Activated B cell treated with CpG ODN at 0.5 μM for 24 hours (primary cell): ENCODE results near the gene SLC39A13. TPM values are rescaled to one million over a fixed set of nuclear protein-coding genes. Genes with fewer than 3 reads are reported as not detected.

Experiments used
- ATAC-seq: fragments of 200-7000 bp; cut with Tn5 transposase; one replicate; pipeline ENCODE4 v1.10.0; 2021; ENCODE audit warnings: low read depth, mild to moderate bottlenecking, moderate library complexity
- CTCF ChIA-PET: fragments of 350-600 bp; sonication (Branson Sonifier 250); formaldehyde crosslinking; loops from one replicate; lab custom pipeline; 2021; ENCODE audit warnings: antibody characterized with exemption; lab: Charles Lee
- POLR2A ChIA-PET: fragments of 350-600 bp; sonication (Branson Sonifier 250); formaldehyde crosslinking; loops from one replicate; lab custom pipeline; 2021; ENCODE audit warnings: antibody characterized with exemption; lab: Charles Lee
- DNase-seq: peaks from one replicate; pipeline ENCODE4 v3.0.0; 2022
- H3K27ac Mint-ChIP-seq: one replicate; pipeline ENCODE4 v1.8.0; 2020; ENCODE audit warnings: mixed read lengths
- H3K27me3 Mint-ChIP-seq: one replicate; pipeline ENCODE4 v1.8.0; 2021; ENCODE audit warnings: mixed read lengths
- H3K36me3 Mint-ChIP-seq: one replicate; pipeline ENCODE4 v1.8.0; 2021; ENCODE audit warnings: low read depth, mixed read lengths
- H3K4me1 Mint-ChIP-seq: one replicate; pipeline ENCODE4 v1.8.0; 2021; ENCODE audit warnings: mixed read lengths
- H3K4me3 Mint-ChIP-seq: one replicate; pipeline ENCODE4 v1.8.0; 2020; ENCODE audit warnings: mild to moderate bottlenecking, mixed read lengths
- H3K9me3 Mint-ChIP-seq: one replicate; pipeline ENCODE4 v1.8.0; 2020; ENCODE audit warnings: mixed read lengths
- CTCF ChIP-seq: fragments of 200-600 bp; IDR thresholded peaks from one replicate; pipeline ENCODE4 v1.8.0; 2022; ENCODE audit warnings: antibody characterized with exemption, mild to moderate bottlenecking
- intact Hi-C: fragments of 100-400 bp; cut with micrococcal nuclease; formaldehyde crosslinking; loops from one replicate; pipeline ENCODE4 v1.15.1; 2024
- total RNA-seq: library from RNA; stranded (reverse); gene quantifications from 2 replicates; pipeline ENCODE4 v1.2.3, GENCODE V29; 2022

The SLC39A13 gene
- total RNA-seq, 1 donor from 2014 or later = 27.5 TPM

GRCh38 chr11:47418454-47419259 lies 10.3 kb downstream of the SLC39A13 start:
- POLR2A ChIA-PET = interaction anchor here (1.0 kb wide), 1 partner anchor 25 kb away, joined by 4 read pairs; no protein-coding TSS in a partner anchor
- no peak for ATAC-seq
- no peak overlapping the region for H3K4me3 Mint-ChIP-seq
- no peaks in the 10 kb centered on the region for H3K4me1 Mint-ChIP-seq
- CTCF ChIA-PET = no interaction called here
- H3K9me3 Mint-ChIP-seq = no peaks in the 10 kb centered on the region
- no peak for TF ChIP-seq CTCF
- H3K36me3 Mint-ChIP-seq = peaks cover 81% of the 10 kb centered on the region
- intact Hi-C loops = no loop called here
- no peak overlapping the region for H3K27ac Mint-ChIP-seq
- H3K27me3 Mint-ChIP-seq = no peaks in the 10 kb centered on the region
- DNase-seq = no peak

- no peaks in the 10 kb centered on the region for H3K27me3 Mint-ChIP-seq
- no peaks in the 10 kb centered on the region for H3K9me3 Mint-ChIP-seq
- peak overlapping the region; percentile 99 for H3K27ac Mint-ChIP-seq
- H3K4me1 Mint-ChIP-seq = peaks cover 20% of the 10 kb centered on the region
- intact Hi-C loops = loop anchor here (1.0 to 5.0 kb wide), 20 partner anchors 13 to 808 kb away; partner anchors contain the start of genes ACP2, ARHGAP1, ATG13 and CELF1
- H3K4me3 Mint-ChIP-seq = peak overlapping the region; percentile 99
- ChIA-PET POLR2A (interaction anchor here (0.5 to 2.8 kb wide), 13 partner anchors 17 to 423 kb away, joined by 3 to 19 read pairs (median 5); partner anchors contain the start of genes CELF1, DDB2, MADD and NUP160), CTCF (interaction anchor here (1.1 to 2.7 kb wide), 2 partner anchors 13 to 52 kb away, joined by 6 to 8 read pairs; no protein-coding TSS in a partner anchor)
- no peak for TF ChIP-seq CTCF
- peaks cover 54% of the 10 kb centered on the region for H3K36me3 Mint-ChIP-seq
- ATAC-seq = no peak
- no peak for DNase-seq
Measured at GRCh38 chr11:47425611-47426010, 17.2 kb downstream of the SLC39A13 start.

GRCh38 chr11:47426062-47426956 lies 17.9 kb downstream of the SLC39A13 start, which contains the start of gene PSMC3:
PSMC3 (minus strand) TSS chr11:47426439; CDS start chr11:47426279, 160 bp downstream.
- ATAC-seq (peak; percentile 98), DNase-seq (peak; percentile 96)
- H3K36me3 Mint-ChIP-seq = peaks cover 49% of the 10 kb centered on the region
- TF ChIP-seq CTCF = no peak
- H3K27me3 Mint-ChIP-seq = no peaks in the 10 kb centered on the region
- no peaks in the 10 kb centered on the region for H3K9me3 Mint-ChIP-seq
- H3K4me1 Mint-ChIP-seq = peaks cover 20% of the 10 kb centered on the region
- ChIA-PET CTCF (interaction anchor here (1.3 to 2.7 kb wide), 3 partner anchors 14 to 681 kb away, joined by 3 to 8 read pairs (median 5); no protein-coding TSS in a partner anchor), POLR2A (interaction anchor here (0.5 to 2.8 kb wide), 16 partner anchors 17 to 422 kb away, joined by 3 to 19 read pairs (median 5); partner anchors contain the start of genes ACP2, CELF1, DDB2 and MADD)
- intact Hi-C loops = loop anchor here (1.0 to 5.0 kb wide), 20 partner anchors 14 to 809 kb away; partner anchors contain the start of genes ACP2, ARHGAP1, ATG13 and CELF1
- peak within 1 kb of the TSS; percentile 99 for H3K27ac Mint-ChIP-seq
- peak within 1 kb of the TSS; percentile 99 for H3K4me3 Mint-ChIP-seq

GRCh38 chr11:47430524-47430923 lies 22.1 kb downstream of the SLC39A13 start:
- no peak overlapping the region for H3K4me3 Mint-ChIP-seq

More at GRCh38 chr11:47430524-47430923, 22.1 kb downstream of the SLC39A13 start:
- no peak overlapping the region for H3K27ac Mint-ChIP-seq
- H3K27me3 Mint-ChIP-seq = no peaks in the 10 kb centered on the region
- DNase-seq (no peak), ATAC-seq (no peak)
- H3K36me3 Mint-ChIP-seq = peaks cover 9% of the 10 kb centered on the region
- TF ChIP-seq CTCF = no peak
- peaks cover 10% of the 10 kb centered on the region for H3K4me1 Mint-ChIP-seq
- ChIA-PET POLR2A (no interaction called here), CTCF (no interaction called here)
- intact Hi-C loops = no loop called here
- H3K9me3 Mint-ChIP-seq = no peaks in the 10 kb centered on the region
